ENCODE results near the gene NIPAL3. TPM values are rescaled to one million over a fixed set of nuclear protein-coding genes. Genes with fewer than 3 reads are reported as not detected.
A peak's percentile ranks its signal among the peaks of the same experiment; 100 is the strongest.

Gene NIPAL3
- total RNA-seq, result 10 to 100 TPM in 7 of 8 experiments, 1 to 10 TPM in 1; 8.6 to 48.0 (median 19.1) TPM

DNA sequence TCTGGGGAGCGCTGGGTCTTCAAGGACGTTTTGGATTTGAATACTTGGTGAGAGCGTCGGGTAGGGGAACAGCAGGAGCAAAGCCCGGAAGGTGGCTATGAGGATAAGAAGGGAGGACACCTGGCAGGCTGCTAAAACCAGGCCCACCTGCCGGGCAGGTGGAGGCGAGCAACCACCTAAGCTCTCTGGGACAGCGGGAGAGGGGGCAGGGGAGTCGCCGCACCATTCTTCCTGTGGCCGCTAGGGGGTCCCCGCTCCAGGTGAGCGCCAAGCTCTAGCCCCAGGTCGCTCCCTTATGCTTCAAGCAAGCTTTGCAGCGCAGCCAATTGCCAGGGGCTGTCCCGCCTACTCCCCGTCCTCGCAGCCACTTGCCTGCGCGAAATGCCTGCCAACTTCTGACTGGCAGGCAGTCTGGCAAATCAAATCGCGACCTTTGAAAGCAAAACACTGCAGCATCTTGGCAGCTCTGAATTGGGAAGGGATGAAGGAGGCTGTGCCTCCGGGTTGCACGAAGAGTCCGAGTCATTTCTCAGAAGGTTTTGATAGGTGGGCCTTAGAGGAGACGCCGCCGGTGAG lies at the start of gene NIPAL3:
Gene NIPAL3, plus strand, starts transcription at position 469 of the 576 bp plus-strand sequence. CDS start 3,746 bp downstream, outside the sequence.
- Histone ChIP-seq H3K4me3 (peak within 1 kb of the TSS; percentile 47 to 57 (median 50)), H3K27ac (no peak within 1 kb of the TSS), H3K4me1 (replicated peaks in 1 of 2) (peaks cover 10 to 17% of the 10 kb centered on the region in 2 donors)
- ATAC-seq (replicated peaks in 6 of 8), result peak; percentile 74 to 98 (median 96)
- WGBS, 10 experiments, result 0 to 9% (median 4%) methylated on average over 1 to 25 of the region's 28 CpGs; no CpG with 5 or more reads in 1 of the 10 experiments
- in situ Hi-C loops (cut with MboI; ENCODE audit: low pct_unique_long_range_greater_than_20kb in 2 of 9, low sequenced_read_pairs in 9 of 9, unreplicated experiment in 9 of 9), result no loop called here

DNA sequence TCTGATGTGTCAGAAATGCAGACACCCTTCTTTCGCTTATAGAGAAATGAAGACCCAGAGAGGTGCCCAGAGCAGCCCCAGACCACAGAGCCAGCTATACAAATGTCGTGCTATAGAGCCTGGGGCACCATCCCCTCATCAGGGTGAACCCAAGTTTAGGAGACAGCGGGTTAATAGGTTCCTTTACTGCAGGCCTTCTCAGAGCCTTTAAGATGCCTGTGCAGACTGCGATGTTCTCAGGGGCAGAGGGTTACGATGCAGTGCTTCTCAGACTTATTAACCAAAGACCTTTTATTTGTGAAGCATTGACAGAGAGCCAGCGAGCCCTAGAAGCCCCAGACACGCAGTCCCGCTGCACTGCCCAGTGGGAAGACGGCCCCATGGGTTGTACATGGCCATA lies 48.9 kb upstream of the NIPAL3 start:
- H3K27ac ChIP-seq, result no peak overlapping the region
- WGBS, 10 experiments, result 80 to 100% (median 95%) methylated on average over 1 to 7 of the region's 9 CpGs; no CpG with 5 or more reads in 3 of the 10 experiments
- peaks cover 17 to 28% of the 10 kb centered on the region in 2 donors for H3K4me1 ChIP-seq (replicated peaks in 1 of 2)
- in situ Hi-C loops (cut with MboI; ENCODE audit: low pct_unique_long_range_greater_than_20kb in 2 of 9, low sequenced_read_pairs in 9 of 9, unreplicated experiment in 9 of 9), result no loop called here
- H3K4me3 ChIP-seq, result no peak overlapping the region
- no peak for ATAC-seq (replicated peaks in 6 of 8)

DNA sequence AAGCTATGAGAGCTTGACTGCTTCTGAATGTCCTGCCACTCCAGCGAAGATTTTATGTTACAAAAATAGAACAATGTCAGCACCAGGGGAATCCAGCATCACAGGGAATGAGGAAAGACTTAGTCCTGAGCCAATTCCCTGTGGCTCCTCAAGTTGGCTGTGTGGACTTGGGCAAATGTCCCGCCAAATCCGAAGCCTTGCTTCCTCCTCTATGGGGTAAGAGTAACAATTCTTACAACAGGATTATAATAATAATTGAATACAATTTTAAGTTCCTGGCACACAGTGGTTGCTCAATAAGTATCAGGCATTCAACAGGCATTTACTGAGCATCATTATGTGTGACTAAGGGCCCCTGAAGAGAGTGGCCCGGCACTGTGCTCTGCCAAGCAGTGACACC lies 46.4 kb upstream of the NIPAL3 start:
- Histone ChIP-seq H3K4me3 (no peak overlapping the region), H3K4me1 (replicated peaks in 1 of 2) (peaks cover 13 to 19% of the 10 kb centered on the region in 2 donors), H3K27ac (no peak overlapping the region)
- ATAC-seq (replicated peaks in 6 of 8), result no peak
- in situ Hi-C loops (cut with MboI; ENCODE audit: low pct_unique_long_range_greater_than_20kb in 2 of 9, low sequenced_read_pairs in 9 of 9, unreplicated experiment in 9 of 9), result no loop called here
- WGBS, 10 experiments, result 14 to 100% (median 98%) methylated on average over 2 to 4 of the region's 4 CpGs; no CpG with 5 or more reads in 1 of the 10 experiments

DNA sequence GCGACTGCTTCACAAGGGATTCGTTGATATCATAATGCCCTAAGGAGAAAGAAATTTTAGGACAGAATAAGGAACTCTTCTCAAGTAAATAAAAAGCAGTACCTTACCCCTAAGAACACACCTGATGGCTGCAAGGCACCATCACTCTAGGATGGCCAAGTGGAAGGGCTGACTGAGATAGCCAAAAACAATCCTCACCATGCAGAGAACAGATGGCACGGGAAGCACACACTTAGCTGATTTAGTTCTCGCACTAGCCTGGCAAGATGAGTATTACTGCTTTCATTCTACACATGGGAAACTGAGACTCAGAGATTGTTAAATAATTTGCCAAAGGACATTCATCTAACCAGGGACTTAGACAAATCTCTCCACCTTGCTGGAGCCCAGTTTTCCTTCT lies 45.8 kb upstream of the NIPAL3 start:
- no peak overlapping the region for H3K27ac ChIP-seq
- ATAC-seq (replicated peaks in 6 of 8), result no peak
- in situ Hi-C loops (cut with MboI; ENCODE audit: low pct_unique_long_range_greater_than_20kb in 2 of 9, low sequenced_read_pairs in 9 of 9, unreplicated experiment in 9 of 9), result no loop called here
- H3K4me3 ChIP-seq, result no peak overlapping the region
- 84 to 100% (median 93%) methylated on average over 1 to 4 of the region's 4 CpGs; no CpG with 5 or more reads in 1 of the 10 experiments for WGBS, 10 experiments
- H3K4me1 ChIP-seq (replicated peaks in 1 of 2), result peaks cover 7 to 14% of the 10 kb centered on the region in 2 donors

- in situ Hi-C loops (cut with MboI; ENCODE audit: low pct_unique_long_range_greater_than_20kb in 2 of 9, low sequenced_read_pairs in 9 of 9, unreplicated experiment in 9 of 9), result no loop called here
- 67 to 94% (median 88%) methylated on average over 2 to 7 of the region's 7 CpGs; no CpG with 5 or more reads in 4 of the 10 experiments for WGBS, 10 experiments
- no peak overlapping the region for H3K27ac ChIP-seq
- ATAC-seq (replicated peaks in 6 of 8), result no peak
- no peak overlapping the region for H3K4me3 ChIP-seq
- H3K4me1 ChIP-seq (replicated peaks in 1 of 2), result peaks cover 0 to 7% of the 10 kb centered on the region in 2 donors
These were observed 42.6 kb upstream of the NIPAL3 start for GRCh38 chr1:24373044-24373443.

DNA sequence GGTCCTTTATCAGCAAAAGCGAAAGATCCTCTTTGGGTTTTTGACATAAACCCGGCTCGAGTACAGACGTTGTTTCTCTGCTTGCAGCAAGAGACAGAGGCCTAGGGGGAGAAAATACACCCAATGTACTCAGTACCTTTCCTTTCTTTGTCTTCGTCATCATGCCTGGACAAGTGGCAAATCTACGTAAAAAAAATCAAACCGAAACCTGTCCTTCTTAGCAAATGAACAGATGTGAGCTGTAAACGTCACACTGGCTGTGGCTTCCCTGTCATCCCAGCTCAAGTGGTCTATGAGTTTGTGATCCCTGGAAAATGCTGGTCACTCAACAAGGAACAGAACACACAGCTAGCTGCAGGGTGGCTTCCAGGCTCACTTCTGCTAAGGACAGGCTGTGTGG lies 41.9 kb upstream of the NIPAL3 start:
- in situ Hi-C loops (cut with MboI; ENCODE audit: low pct_unique_long_range_greater_than_20kb in 2 of 9, low sequenced_read_pairs in 9 of 9, unreplicated experiment in 9 of 9), result no loop called here
- Histone ChIP-seq H3K4me1 (replicated peaks in 1 of 2) (peaks cover 0 to 7% of the 10 kb centered on the region in 2 donors), H3K27ac (no peak overlapping the region), H3K4me3 (no peak overlapping the region)
- WGBS, 10 experiments, result 84 to 100% (median 94%) methylated on average over 1 to 8 of the region's 8 CpGs; no CpG with 5 or more reads in 2 of the 10 experiments
- ATAC-seq (replicated peaks in 6 of 8), result no peak

DNA sequence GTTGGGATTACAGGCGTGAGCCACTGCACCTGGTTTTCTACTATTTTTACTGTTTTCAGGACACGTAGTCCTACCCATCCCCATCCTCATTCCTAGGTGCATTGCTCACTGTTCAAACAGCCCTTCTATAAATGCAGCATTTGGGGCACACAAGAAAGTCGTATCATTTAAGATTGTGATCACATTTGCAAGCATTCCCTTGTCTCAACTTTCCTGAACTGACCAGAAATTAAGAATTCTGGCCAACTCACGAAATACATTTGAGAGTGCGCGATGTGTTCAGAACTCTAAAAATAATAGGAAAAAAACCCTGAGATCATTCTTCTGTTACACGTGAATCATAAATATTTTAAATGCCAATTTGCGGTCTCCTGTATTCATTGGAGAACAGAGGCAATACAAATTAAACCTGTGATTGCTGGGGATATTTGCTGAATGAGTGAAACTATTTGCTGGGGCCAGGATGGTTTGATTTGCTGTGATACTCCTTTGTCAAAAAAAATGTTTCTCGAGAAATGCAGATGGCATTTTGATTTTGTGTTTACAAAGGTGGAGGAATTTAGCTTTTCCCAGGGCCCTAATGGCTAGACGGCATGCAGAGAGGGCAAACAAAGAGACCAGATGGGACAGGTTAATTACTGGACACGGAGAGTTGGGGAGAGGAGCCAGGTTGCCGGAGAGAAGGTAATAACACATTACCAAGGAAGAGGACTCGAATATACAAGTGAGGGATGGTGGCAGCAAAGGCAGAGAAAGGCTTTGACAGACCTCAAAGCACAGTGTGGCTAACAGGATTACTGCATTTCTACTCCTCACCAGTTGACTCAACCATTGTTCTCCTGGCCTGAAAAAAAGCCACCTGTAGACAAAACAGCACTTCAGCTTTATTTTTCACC lies 40.5 kb upstream of the NIPAL3 start:
- in situ Hi-C loops (cut with MboI; ENCODE audit: low pct_unique_long_range_greater_than_20kb in 2 of 9, low sequenced_read_pairs in 9 of 9, unreplicated experiment in 9 of 9), result loop anchor here in 2 of 9 experiments (25.0 kb wide), 2 partner anchors 262 to 313 kb away; partner anchors contain the start of gene SRRM1 (in 1 of the 2)

GRCh38 chr1:24379733-24380315 lies 35.8 kb upstream of the NIPAL3 start:
- Histone ChIP-seq H3K27ac (no peak overlapping the region), H3K4me3 (no peak overlapping the region), H3K4me1 (replicated peaks in 1 of 2) (peaks cover 0 to 7% of the 10 kb centered on the region in 2 donors)
- in situ Hi-C loops (cut with MboI; ENCODE audit: low pct_unique_long_range_greater_than_20kb in 2 of 9, low sequenced_read_pairs in 9 of 9, unreplicated experiment in 9 of 9), result loop anchor here in 5 of 9 experiments (10.0 to 25.0 kb wide), 3 partner anchors 175 to 318 kb away; partner anchors contain the start of gene SRRM1 (in 1 of the 5)
- WGBS, 10 experiments, result 40 to 91% (median 79%) methylated on average over 1 to 8 of the region's 8 CpGs
- peak in 1 of 8 experiments; percentile 61 for ATAC-seq (replicated peaks in 6 of 8)

More for the DNA sequence above, 40.5 kb upstream of the NIPAL3 start:
- peak in 4 of 8 experiments; percentile 29 to 89 (median 61) for ATAC-seq (replicated peaks in 6 of 8)
- WGBS, 10 experiments, result 18 to 91% (median 68%) methylated on average over 2 to 13 of the region's 13 CpGs
- no peak overlapping the region for H3K27ac ChIP-seq
- no peak overlapping the region for H3K4me3 ChIP-seq
- peaks cover 0 to 7% of the 10 kb centered on the region in 2 donors for H3K4me1 ChIP-seq (replicated peaks in 1 of 2)

- in situ Hi-C loops (cut with MboI; ENCODE audit: low pct_unique_long_range_greater_than_20kb in 2 of 9, low sequenced_read_pairs in 9 of 9, unreplicated experiment in 9 of 9), result loop anchor here in 5 of 9 experiments (10.0 to 25.0 kb wide), 3 partner anchors 176 to 318 kb away; partner anchors contain the start of gene SRRM1 (in 1 of the 5)
- 79 to 100% (median 85%) methylated on average over 1 to 5 of the region's 5 CpGs for WGBS, 10 experiments
- Histone ChIP-seq H3K4me1 (replicated peaks in 1 of 2) (peaks cover 0 to 4% of the 10 kb centered on the region in 2 donors), H3K27ac (no peak overlapping the region), H3K4me3 (no peak overlapping the region)
- ATAC-seq (replicated peaks in 6 of 8), result no peak
These were observed 35.1 kb upstream of the NIPAL3 start for GRCh38 chr1:24380508-24380907.

- 86 to 100% (median 98%) methylated on average over 1 to 2 of the region's 2 CpGs; no CpG with 5 or more reads in 2 of the 10 experiments for WGBS, 10 experiments
- in situ Hi-C loops (cut with MboI; ENCODE audit: low pct_unique_long_range_greater_than_20kb in 2 of 9, low sequenced_read_pairs in 9 of 9, unreplicated experiment in 9 of 9), result loop anchor here in 5 of 9 experiments (10.0 to 25.0 kb wide), 3 partner anchors 176 to 319 kb away; partner anchors contain the start of gene SRRM1 (in 1 of the 5)
- Histone ChIP-seq H3K27ac (no peak overlapping the region), H3K4me3 (no peak overlapping the region), H3K4me1 (replicated peaks in 1 of 2) (peaks cover 0 to 2% of the 10 kb centered on the region in 2 donors)
- no peak for ATAC-seq (replicated peaks in 6 of 8)
These were observed 34.3 kb upstream of the NIPAL3 start for GRCh38 chr1:24381256-24381655.

- WGBS, 10 experiments, result 81 to 100% (median 92%) methylated on average over 2 to 8 of the region's 8 CpGs; no CpG with 5 or more reads in 1 of the 10 experiments
- ATAC-seq (replicated peaks in 6 of 8), result no peak
- in situ Hi-C loops (cut with MboI; ENCODE audit: low pct_unique_long_range_greater_than_20kb in 2 of 9, low sequenced_read_pairs in 9 of 9, unreplicated experiment in 9 of 9), result loop anchor here in 5 of 9 experiments (10.0 to 25.0 kb wide), 3 partner anchors 177 to 320 kb away; partner anchors contain the start of gene SRRM1 (in 1 of the 5)
These were observed 33.4 kb upstream of the NIPAL3 start for GRCh38 chr1:24382165-24382577.

GRCh38 chr1:24383381-24383940 lies 32.1 kb upstream of the NIPAL3 start:
- Histone ChIP-seq H3K27ac (no peak overlapping the region), H3K4me3 (no peak overlapping the region), H3K4me1 (replicated peaks in 1 of 2) (peaks cover 0 to 4% of the 10 kb centered on the region in 2 donors)
- 20 to 100% (median 80%) methylated on average over 1 to 2 of the region's 2 CpGs; no CpG with 5 or more reads in 1 of the 10 experiments for WGBS, 10 experiments
- ATAC-seq (replicated peaks in 6 of 8), result no peak
- in situ Hi-C loops (cut with MboI; ENCODE audit: low pct_unique_long_range_greater_than_20kb in 2 of 9, low sequenced_read_pairs in 9 of 9, unreplicated experiment in 9 of 9), result loop anchor here in 5 of 9 experiments (10.0 to 25.0 kb wide), 3 partner anchors 179 to 321 kb away; partner anchors contain the start of gene SRRM1 (in 1 of the 5)

More at GRCh38 chr1:24382165-24382577, 33.4 kb upstream of the NIPAL3 start:
- H3K27ac ChIP-seq, result no peak overlapping the region
- no peak overlapping the region for H3K4me3 ChIP-seq
- peaks cover 0 to 4% of the 10 kb centered on the region in 2 donors for H3K4me1 ChIP-seq (replicated peaks in 1 of 2)
